22Rv1 (cell line): ENCODE measurements around the gene TRMT1.
"Not testable (repeated sequence)": the region's sequence is repeated elsewhere in the genome, so short reads cannot be mapped to it uniquely, and the experiment has no call there.

Source experiments
- H3K27ac ChIP-seq: fragments of 450-650 bp; 2 replicates; pipeline ENCODE4 v1.5.1; 2017
- CTCF ChIP-seq: fragments of 450-650 bp; IDR thresholded peaks from 2 replicates; pipeline ENCODE4 v1.5.1; 2017; ENCODE audit warnings: mild to moderate bottlenecking
- ZFX ChIP-seq: fragments of 450-650 bp; IDR thresholded peaks from 2 replicates; pipeline ENCODE4 v1.6.1; 2017; ENCODE audit warnings: antibody characterized with exemption, borderline replicate concordance

Gene TRMT1

DNA sequence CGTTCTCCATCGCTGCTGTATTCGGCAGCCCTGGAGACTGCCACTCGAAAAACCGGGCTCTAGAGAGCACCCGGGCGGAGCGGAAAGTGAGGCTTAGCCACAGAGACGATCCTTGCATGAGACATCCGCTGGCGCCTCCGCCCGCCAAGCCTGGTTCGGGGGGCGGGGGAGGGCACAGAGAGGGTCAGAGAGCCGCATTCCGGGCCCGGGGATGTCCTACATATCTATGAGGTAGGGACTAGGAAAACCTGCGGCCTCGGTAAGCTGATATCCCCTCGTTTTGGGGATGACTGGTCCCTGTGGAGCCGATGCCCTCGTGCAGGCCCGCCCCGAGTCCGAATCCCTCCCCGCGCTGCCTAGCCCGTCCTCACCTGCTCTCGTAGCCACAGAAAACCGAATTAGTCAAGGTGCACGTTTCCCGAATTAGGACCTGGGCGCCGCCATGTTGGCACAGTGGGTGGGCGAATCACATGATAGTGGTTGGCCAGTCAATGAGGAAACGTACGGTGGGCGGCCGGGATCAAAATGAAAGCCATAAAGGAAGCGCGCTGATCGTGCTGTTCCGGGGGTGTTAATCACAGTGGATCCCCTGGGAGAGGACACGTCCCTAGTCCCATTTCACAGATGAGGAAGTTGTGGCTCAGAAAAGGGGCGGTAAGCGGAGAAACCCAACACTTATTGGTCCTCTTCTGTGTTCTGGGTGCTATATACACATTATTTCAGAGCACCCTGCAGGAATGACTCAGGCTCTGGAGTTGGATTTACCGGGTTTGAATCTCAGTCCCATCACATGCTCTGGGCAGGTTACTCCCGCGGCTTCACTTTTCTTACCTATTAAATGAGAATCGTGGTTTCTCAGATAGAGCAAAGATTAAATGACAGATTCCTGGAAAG lies at the start of gene TRMT1:
Gene TRMT1 (minus strand): TSS at position 459 of the 894 bp plus-strand sequence. CDS start 341 bp downstream, at position 118.
- TF ChIP-seq CTCF (no peak), ZFX (no peak)

GRCh38 chr19:13166151-13166550 lies 49.6 kb upstream of the TRMT1 start:
- H3K27ac ChIP-seq: not testable (repeated sequence)

More for the DNA sequence above, at the start of gene TRMT1:
- peak within 1 kb of the TSS; percentile 93 for H3K27ac ChIP-seq

DNA sequence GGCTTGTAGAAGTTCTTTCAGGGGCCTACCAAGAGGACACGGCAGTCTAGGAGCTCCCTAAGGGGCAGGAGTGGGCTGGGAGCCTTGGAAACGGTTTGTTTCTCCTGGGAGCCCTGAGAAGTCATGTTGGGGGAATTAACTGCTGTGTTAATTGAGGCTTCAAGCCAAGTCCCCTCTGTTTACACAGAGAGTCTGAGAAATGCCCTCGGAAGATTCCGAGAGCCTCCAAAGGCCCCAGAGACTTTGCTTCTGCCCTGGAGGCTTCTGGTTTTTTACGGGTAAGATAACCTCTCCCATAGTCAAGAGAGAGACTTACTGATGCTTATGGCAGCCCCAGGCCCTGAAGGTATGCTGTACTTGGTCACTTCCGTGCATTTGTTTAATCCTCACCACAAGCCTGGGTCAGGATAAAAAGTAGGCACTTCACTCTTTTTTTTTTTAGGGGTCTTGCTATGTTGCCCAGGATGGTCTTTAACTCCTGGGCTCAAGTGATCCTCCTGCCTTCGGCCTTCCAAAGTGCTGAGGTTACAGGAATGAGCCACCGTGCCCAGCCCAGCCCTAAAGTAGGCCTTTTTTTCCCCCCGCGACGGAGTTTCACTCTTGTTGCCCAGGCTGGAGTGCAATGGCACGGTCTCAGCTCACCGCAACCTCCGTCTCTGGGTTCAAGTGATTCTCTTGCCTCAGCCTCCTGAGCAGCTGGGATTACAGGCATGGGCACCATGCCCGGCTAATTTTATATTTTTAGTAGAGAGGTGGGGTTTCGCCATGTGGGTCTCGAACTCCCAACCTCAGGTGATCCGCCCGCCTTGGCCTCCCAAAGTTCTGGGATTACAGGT lies 48.8 kb upstream of the TRMT1 start:
- peak overlapping the region; percentile 99 for H3K27ac ChIP-seq
- TF ChIP-seq CTCF (no peak), ZFX (no peak)

- TF ChIP-seq ZFX (no peak), CTCF (no peak)
- peak overlapping the region; percentile 99 for H3K27ac ChIP-seq
Measured at GRCh38 chr19:13164343-13165161, 48.0 kb upstream of the TRMT1 start.

DNA sequence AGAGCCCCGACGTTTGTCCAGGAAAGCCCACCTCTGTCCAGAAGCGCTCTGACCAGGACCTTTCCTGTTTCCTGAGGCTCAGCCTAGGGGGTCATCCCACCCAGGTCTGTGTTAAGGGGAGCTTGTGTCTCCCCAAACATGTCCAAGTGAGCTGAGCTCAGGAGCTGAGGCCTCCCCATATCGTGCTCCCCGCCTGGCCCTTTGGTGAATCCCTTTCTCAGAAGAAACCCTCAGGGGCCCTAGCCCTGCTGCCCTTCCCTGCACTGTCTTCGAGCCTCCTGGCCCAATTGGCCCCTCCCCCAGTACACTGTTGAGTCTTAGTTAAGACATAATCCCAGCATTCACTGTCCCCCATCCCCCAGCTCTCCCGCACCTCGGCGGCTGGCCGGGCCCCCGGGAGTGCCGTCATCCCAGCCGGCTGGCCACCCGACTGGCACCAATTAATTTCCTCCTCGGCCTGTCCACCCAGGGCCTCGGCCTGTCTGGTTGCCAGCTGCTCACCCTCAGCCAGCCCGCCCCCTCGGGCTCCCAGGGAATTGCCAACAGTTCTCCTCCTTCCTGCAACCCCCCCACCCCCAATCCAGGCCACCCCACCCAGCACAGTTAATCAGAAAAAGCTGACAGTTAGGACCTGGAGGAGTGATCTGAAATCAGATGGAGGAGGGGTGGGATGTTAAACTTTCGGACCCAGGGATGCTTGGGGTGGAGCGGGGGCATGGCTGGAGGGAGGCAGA lies 47.2 kb upstream of the TRMT1 start:
- H3K27ac ChIP-seq: peak overlapping the region; percentile 99
- no peak for TF ChIP-seq CTCF
- no peak for TF ChIP-seq ZFX

DNA sequence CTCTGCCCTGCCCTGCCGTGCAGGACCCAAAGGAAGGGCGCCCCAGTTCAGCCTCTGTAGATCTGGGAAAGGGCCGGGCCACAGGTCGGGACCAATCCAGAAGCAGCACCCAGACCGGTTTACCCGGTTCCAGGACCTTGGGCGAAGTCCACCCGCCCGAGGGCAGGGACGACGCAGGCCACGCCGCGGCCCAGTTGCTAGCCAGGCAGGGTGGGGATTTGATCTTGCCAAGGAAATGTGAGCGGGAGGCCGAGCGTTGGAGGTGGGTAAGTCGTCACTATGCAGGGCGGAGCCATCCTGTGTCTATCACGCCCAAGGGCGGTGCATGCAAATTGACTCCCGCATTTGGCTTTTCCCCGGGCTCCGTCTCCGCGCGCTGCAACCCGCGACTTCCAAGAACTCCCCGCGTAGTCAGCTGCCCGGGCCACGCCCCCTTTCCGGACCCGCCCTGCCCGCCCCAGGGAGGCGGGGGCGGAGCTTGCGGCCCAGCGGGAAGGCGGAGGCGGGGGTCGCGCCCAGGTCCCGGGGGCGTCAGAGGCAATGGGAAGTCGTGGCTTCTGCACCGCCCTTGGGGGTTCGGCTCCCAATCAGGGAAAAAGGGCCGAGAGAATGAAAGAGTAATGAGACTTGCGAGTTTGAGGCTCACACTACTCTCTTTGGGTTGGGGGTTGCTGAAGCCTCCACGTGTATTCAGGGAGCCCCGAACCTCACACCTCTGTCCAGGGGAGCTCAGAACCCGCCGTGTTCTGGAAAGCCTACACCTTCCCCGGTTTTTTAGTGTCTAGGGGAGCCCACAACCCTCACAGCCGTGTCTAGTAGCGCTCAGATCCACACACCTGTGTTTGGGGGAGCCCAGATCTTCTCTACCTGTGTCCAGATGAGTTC lies 46.4 kb upstream of the TRMT1 start:
- H3K27ac ChIP-seq: peak overlapping the region; percentile 99
- TF ChIP-seq ZFX: no peak
- TF ChIP-seq CTCF: no peak
